ENCODE results near the gene DLG1.

- TF ChIP-seq TCF12 (IDR thresholded peaks at IDR 0.05; ENCODE audit: low read depth) (no peak), TAF1 (IDR thresholded peaks at IDR 0.05; ENCODE audit: low read depth) (no peak), MAX (IDR thresholded peaks at IDR 0.05) (no peak), ZBTB7A (IDR thresholded peaks at IDR 0.05; ENCODE audit: low read depth) (no peak), EP300 (IDR thresholded peaks at IDR 0.05; ENCODE audit: borderline replicate concordance) (no peak), REST (IDR thresholded peaks at IDR 0.05; ENCODE audit: low read depth) (no peak), RAD21 (IDR thresholded peaks at IDR 0.05; ENCODE audit: low read depth) (no peak), FOXM1 (IDR thresholded peaks at IDR 0.05; ENCODE audit: borderline replicate concordance, low read depth) (no peak)
Measured at GRCh38 chr3:197026481-197026866, 271.9 kb downstream of the DLG1 start.
